Activated CD4-positive, alpha-beta T cell treated with anti-CD3 and anti-CD28 coated beads for 36 hours (primary cell): ENCODE results near the gene DHRS7C. TPM values are rescaled to one million over a fixed set of nuclear protein-coding genes. Genes with fewer than 3 reads are reported as not detected.
"Not testable (repeated sequence)": the region's sequence is repeated elsewhere in the genome, so short reads cannot be mapped to it uniquely, and the experiment has no call there.

Source experiments
- ATAC-seq: fragments of 200-7000 bp; cut with Tn5 transposase; one replicate; pipeline ENCODE4 v1.10.0; 2021; ENCODE audit warnings: mild to moderate bottlenecking, moderate library complexity
- CTCF ChIA-PET: fragments of 350-600 bp; sonication (Branson Sonifier 250); formaldehyde crosslinking; loops from one replicate; lab custom pipeline; 2021; ENCODE audit warnings: antibody characterized with exemption; lab: Charles Lee
- POLR2A ChIA-PET: fragments of 350-600 bp; sonication (Branson Sonifier 250); formaldehyde crosslinking; loops from one replicate; lab custom pipeline; 2021; ENCODE audit warnings: antibody characterized with exemption, inconsistent platforms; lab: Charles Lee
- DNase-seq: peaks from one replicate; pipeline ENCODE4 v3.0.0-alpha.2; 2020
- H3K27ac Mint-ChIP-seq: one replicate; pipeline ENCODE4 v1.8.0; 2021; ENCODE audit warnings: mixed read lengths
- H3K27me3 Mint-ChIP-seq: one replicate; pipeline ENCODE4 v1.8.0; 2021; ENCODE audit warnings: mixed read lengths
- H3K36me3 Mint-ChIP-seq: one replicate; pipeline ENCODE4 v1.8.0; 2021; ENCODE audit warnings: low read depth, mixed read lengths
- H3K4me1 Mint-ChIP-seq: one replicate; pipeline ENCODE4 v1.8.0; 2021; ENCODE audit warnings: mixed read lengths
- H3K4me3 Mint-ChIP-seq: one replicate; pipeline ENCODE4 v1.8.0; 2021; ENCODE audit warnings: mild to moderate bottlenecking, moderate library complexity, mixed read lengths
- H3K9me3 Mint-ChIP-seq: one replicate; pipeline ENCODE4 v1.8.0; 2021; ENCODE audit warnings: low read depth, mixed read lengths
- intact Hi-C, 2 experiments: fragments of 100-400 bp; cut with DNase I in 1 of 2; cut with micrococcal nuclease in 1 of 2; formaldehyde crosslinking; loops; one replicate each; pipeline versions ENCODE4 v1.14.2 to v1.15.1; 2022 to 2024; cut with DNase I, micrococcal nuclease
- total RNA-seq, 2 experiments: library from RNA; stranded (reverse); gene quantifications; one replicate each; pipeline ENCODE4 v1.2.3, GENCODE V29; 2021

DHRS7C gene
- total RNA-seq, 2 experiments from 2014 or later, result not detected

DNA sequence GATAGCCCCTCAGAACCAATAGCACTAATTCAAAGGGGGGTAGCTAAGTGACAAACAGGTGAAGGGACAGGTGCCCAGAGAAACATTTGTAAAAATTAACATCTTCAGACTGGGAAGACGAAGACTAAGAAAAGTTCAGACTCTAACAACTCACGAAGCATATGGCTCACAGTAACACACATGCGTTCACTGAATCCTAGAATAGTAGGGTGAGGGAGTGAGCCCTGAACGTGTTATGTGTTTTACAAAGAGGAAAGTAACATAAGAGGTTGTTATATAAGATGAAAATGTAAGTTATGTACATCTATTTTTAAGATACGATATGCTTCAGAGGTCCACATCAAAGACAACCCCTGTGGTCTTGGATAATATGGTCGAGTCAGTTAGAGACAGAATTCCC lies 15.3 kb upstream of the DHRS7C start:
- no peaks in the 10 kb centered on the region for H3K9me3 Mint-ChIP-seq
- DNase-seq, result no peak
- no peak for ATAC-seq
- POLR2A ChIA-PET, result no interaction called here
- CTCF ChIA-PET, result no interaction called here
- no peaks in the 10 kb centered on the region for H3K36me3 Mint-ChIP-seq
- no peaks in the 10 kb centered on the region for H3K4me1 Mint-ChIP-seq
- no peak overlapping the region for H3K27ac Mint-ChIP-seq
- intact Hi-C loops, result no loop called here
- peaks cover 8% of the 10 kb centered on the region for H3K27me3 Mint-ChIP-seq
- no peak overlapping the region for H3K4me3 Mint-ChIP-seq

DNA sequence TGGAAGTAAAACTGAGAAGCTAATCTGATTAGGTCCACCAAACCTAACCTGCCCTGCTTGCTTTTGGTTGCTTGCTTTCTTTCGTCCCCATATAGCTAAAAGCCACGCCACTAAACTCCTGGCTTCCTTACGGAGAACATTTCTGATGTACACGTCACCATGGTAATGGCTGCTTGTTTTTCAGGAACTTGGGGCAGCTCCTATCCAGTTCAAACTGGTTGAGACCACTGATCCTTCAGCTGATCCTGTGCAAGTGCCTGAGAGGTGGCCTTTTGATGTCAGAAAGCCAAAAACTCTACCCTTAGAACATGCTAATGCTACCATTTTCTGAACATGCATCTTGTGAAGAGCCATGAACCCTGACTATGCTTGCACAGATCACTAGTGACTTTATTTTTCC lies 14.4 kb upstream of the DHRS7C start:
- no peak overlapping the region for H3K27ac Mint-ChIP-seq
- intact Hi-C loops, result no loop called here
- ATAC-seq, result no peak
- H3K9me3 Mint-ChIP-seq, result no peaks in the 10 kb centered on the region
- H3K4me3 Mint-ChIP-seq, result no peak overlapping the region
- no peak for DNase-seq
- ChIA-PET CTCF (interaction anchor here (0.7 kb wide), 1 partner anchor 13 kb away, joined by 3 read pairs; no protein-coding TSS in a partner anchor), POLR2A (no interaction called here)
- peaks cover 8% of the 10 kb centered on the region for H3K27me3 Mint-ChIP-seq
- no peaks in the 10 kb centered on the region for H3K4me1 Mint-ChIP-seq
- no peaks in the 10 kb centered on the region for H3K36me3 Mint-ChIP-seq

DNA sequence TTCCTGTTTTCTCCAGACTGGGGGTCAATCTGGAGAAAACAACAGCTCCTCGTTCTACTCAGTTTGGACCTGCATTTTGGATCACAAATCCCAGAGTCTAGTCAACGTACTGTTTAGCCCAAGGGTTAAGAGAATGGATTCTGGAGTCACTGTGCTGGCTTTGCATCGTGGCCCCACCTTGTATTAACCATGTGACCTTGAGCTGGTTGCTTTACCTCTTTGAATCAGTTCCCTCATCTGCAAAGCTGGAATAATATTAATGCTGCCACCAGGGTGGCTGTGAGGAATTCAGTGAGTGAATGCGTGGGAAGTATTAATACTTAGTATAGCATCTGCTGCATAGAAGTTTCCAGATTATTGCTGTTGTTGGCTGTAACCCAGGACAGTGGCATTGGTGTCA lies 11.3 kb upstream of the DHRS7C start:
- H3K9me3 Mint-ChIP-seq, result no peaks in the 10 kb centered on the region

DNA sequence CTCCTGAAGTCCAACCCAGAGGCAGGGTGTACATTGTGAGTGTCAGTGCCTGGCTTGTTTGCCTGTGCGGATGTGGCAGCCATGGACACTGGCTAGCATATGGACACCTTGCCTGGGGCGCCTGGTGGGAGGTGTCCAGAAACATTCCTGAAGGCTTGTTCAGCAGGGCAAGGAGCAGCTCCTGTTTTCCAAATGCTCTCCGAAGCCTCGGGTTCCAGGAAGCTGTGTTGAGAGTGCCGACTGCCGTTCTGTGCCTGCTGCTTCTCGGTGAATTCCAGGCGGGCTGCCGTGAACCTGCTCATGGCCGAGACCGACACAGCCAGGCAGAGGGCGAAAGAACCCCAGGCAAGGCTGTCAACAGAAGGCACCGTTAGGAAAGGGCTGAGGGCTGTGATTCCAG lies 10.9 kb upstream of the DHRS7C start:
- intact Hi-C loops, result no loop called here
- no peaks in the 10 kb centered on the region for H3K9me3 Mint-ChIP-seq

More for the DNA sequence above, 11.3 kb upstream of the DHRS7C start:
- ATAC-seq (no peak), DNase-seq (no peak)
- no peak overlapping the region for H3K4me3 Mint-ChIP-seq
- no peaks in the 10 kb centered on the region for H3K36me3 Mint-ChIP-seq
- no peaks in the 10 kb centered on the region for H3K4me1 Mint-ChIP-seq
- ChIA-PET POLR2A (no interaction called here), CTCF (no interaction called here)
- peaks cover 9% of the 10 kb centered on the region for H3K27me3 Mint-ChIP-seq
- intact Hi-C loops, result no loop called here
- H3K27ac Mint-ChIP-seq, result no peak overlapping the region

DNA sequence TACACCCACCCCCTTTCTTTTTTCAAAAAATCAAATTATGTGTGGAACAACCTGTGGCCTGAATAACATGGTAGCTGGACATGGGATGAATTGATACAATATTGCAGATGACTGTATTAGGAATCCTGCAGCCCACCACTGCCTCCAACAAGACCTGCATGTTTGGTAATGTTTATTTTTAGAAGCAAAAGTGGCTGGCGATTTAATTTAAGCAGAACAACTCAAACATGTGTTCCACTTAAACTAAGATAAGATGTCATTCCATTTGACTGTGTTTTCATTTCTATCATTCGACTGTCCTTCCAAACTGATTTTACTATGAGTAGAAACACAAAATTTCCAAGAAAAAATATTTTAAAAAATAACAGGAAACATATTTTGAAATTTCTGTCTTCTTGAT lies 10.1 kb upstream of the DHRS7C start:
- H3K27ac Mint-ChIP-seq, result no peak overlapping the region
- no peak for ATAC-seq
- peaks cover 10% of the 10 kb centered on the region for H3K27me3 Mint-ChIP-seq
- H3K4me1 Mint-ChIP-seq, result no peaks in the 10 kb centered on the region
- no peak for DNase-seq
- ChIA-PET CTCF (no interaction called here), POLR2A (no interaction called here)
- intact Hi-C loops, result no loop called here
- H3K36me3 Mint-ChIP-seq, result no peaks in the 10 kb centered on the region
- H3K4me3 Mint-ChIP-seq, result no peak overlapping the region
- H3K9me3 Mint-ChIP-seq, result no peaks in the 10 kb centered on the region

More for the DNA sequence above, 10.9 kb upstream of the DHRS7C start:
- ATAC-seq (no peak), DNase-seq (no peak)
- peaks cover 9% of the 10 kb centered on the region for H3K27me3 Mint-ChIP-seq
- no peak overlapping the region for H3K4me3 Mint-ChIP-seq
- no peaks in the 10 kb centered on the region for H3K36me3 Mint-ChIP-seq
- POLR2A ChIA-PET, result no interaction called here
- H3K27ac Mint-ChIP-seq, result no peak overlapping the region
- CTCF ChIA-PET, result no interaction called here
- H3K4me1 Mint-ChIP-seq, result no peaks in the 10 kb centered on the region

DNA sequence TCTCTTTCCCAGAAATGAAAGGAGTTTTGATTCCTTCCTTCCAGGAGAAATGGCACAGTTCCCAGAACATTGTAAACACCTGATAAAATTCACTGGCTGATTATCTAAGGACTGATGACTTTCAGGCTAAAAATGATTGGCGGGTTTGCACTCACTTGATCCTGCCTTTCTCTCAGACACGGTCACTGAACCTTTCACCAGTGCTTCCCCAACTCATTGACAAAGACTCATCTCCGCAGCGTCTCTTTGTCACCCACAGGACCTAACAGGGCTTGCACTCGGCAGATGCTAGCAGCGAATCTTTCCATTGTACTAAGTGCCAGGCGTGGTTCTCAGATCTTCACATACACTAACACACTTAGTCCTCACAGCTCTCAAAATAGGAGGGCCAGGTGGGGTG lies 7.3 kb upstream of the DHRS7C start:
- ATAC-seq, result no peak
- Mint-ChIP-seq H3K27ac (no peak overlapping the region), H3K36me3 (no peaks in the 10 kb centered on the region), H3K4me3 (no peak overlapping the region), H3K27me3 (peaks cover 14% of the 10 kb centered on the region), H3K9me3 (no peaks in the 10 kb centered on the region), H3K4me1 (no peaks in the 10 kb centered on the region)
- intact Hi-C loops, result loop anchor here in 1 of 2 experiments (10.0 kb wide), 1 partner anchor 84 kb away; no protein-coding TSS in a partner anchor
- ChIA-PET CTCF (no interaction called here), POLR2A (no interaction called here)
- no peak for DNase-seq

DNA sequence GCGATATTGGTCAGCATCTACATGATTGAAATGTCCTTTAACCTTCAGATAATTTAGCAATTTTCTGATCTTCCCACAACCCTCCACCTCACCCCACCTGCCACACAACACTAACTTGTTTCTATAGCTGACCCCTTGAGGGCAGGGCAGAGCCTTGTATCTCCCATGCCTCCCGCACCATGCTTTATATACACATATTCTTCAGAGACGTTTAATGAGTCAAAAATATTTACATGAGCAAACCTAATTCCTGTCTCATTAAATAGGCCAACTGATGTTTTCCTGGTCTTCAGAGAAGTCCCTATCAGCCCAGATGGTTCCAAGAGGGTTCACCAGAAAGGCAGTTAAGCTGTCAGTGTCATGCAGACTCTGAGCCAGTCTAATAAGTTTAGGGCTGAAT lies 6.6 kb upstream of the DHRS7C start:
- CTCF ChIA-PET, result no interaction called here
- H3K36me3 Mint-ChIP-seq, result no peaks in the 10 kb centered on the region
- intact Hi-C loops, result loop anchor here in 1 of 2 experiments (10.0 kb wide), 1 partner anchor 83 kb away; no protein-coding TSS in a partner anchor
- H3K27ac Mint-ChIP-seq, result no peak overlapping the region
- POLR2A ChIA-PET, result no interaction called here
- DNase-seq, result no peak
- H3K4me3 Mint-ChIP-seq, result no peak overlapping the region
- H3K9me3 Mint-ChIP-seq, result no peaks in the 10 kb centered on the region
- no peak for ATAC-seq
- peaks cover 14% of the 10 kb centered on the region for H3K27me3 Mint-ChIP-seq
- no peaks in the 10 kb centered on the region for H3K4me1 Mint-ChIP-seq

DNA sequence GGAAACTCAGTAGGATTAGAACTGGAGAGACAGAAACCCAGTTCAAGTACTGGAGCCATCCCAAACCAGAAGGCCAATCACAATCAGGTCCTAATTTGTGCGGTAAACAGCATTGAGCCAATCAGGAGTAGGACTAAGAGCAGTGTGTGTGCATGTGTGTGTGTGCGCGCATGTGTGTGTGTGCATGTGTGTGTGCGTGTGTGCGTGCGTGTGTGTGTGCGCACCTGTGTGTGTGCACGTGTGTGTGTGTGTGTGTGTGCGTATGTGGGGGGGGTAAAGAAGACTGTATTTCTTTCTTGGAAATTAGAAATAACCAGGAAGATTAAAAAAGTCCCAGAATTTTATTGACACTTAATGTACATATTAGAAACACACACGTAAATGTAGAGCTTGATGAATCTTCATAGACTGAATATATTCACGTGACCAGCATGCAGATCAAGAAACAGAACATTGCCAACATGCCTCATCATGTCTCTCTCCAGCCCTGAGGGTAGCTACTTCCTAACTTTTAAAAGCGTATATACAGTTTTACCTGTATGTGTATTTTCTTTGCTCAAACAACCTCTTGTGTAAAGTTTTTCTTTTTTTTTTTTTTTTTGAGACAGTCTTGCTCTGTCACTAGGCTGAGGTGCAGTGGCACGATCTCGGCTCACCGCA lies 919 bp upstream of the DHRS7C start:
- CTCF ChIA-PET, result interaction anchor here (0.9 kb wide), 1 partner anchor 13 kb away, joined by 3 read pairs; no protein-coding TSS in a partner anchor
- Mint-ChIP-seq H3K4me1 (no peaks in the 10 kb centered on the region), H3K27ac (no peak overlapping the region), H3K4me3 (no peak overlapping the region), H3K27me3 (peaks cover 8% of the 10 kb centered on the region), H3K36me3 (no peaks in the 10 kb centered on the region), H3K9me3 (no peaks in the 10 kb centered on the region)
- DNase-seq (no peak), ATAC-seq (no peak)
- intact Hi-C loops, result loop anchor here in 1 of 2 experiments (10.0 kb wide), 1 partner anchor 78 kb away; no protein-coding TSS in a partner anchor
- POLR2A ChIA-PET, result no interaction called here

DNA sequence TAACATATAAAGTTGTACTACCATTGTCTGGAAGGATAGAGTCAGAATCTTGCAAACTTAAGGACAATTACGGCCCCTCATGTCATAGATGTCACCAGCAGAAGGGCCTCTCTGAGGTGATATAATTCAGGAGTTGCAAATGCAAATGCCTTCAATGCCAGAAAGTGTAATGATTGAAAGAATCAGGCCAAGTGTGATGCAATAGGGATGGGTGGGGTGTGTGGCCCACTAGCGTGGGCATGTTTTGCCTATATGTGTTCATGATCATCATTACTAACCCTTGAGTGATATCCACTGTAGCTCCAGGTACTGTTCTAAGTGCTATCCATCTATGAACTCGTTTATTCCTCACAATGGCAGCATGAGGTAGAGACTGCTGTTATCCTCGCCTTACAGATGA lies 1.1 kb downstream of the DHRS7C start:
- H3K4me1 Mint-ChIP-seq, result no peaks in the 10 kb centered on the region
- CTCF ChIA-PET, result no interaction called here

DNA sequence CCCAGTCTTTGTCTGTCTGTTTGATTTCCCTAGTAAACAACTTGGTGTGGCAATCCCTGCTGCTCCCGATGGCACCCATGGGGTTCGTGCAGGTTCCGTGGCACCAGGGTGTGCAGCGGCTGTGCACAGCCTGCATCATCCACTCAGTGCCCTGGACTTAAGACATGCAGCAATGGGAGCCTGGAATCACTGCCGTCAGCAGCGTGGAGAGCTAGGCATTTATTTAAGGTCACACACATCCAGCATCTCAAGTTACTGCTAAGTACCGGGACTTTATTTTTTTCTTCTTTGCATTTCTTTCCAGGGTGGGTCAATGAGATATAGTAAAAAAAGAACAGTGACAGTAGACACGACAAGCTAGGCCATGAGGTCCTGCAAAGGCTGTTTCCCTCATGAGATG lies 2.8 kb downstream of the DHRS7C start:
- Mint-ChIP-seq H3K27ac (no peak overlapping the region), H3K9me3 (no peaks in the 10 kb centered on the region), H3K27me3 (no peaks in the 10 kb centered on the region), H3K36me3 (no peaks in the 10 kb centered on the region), H3K4me1 (no peaks in the 10 kb centered on the region), H3K4me3 (no peak overlapping the region)
- ATAC-seq (no peak), DNase-seq (no peak)
- ChIA-PET CTCF (no interaction called here), POLR2A (no interaction called here)
- intact Hi-C loops, result no loop called here

More for the DNA sequence above, 1.1 kb downstream of the DHRS7C start:
- POLR2A ChIA-PET, result no interaction called here
- H3K27me3 Mint-ChIP-seq, result no peaks in the 10 kb centered on the region
- no peaks in the 10 kb centered on the region for H3K36me3 Mint-ChIP-seq
- no peaks in the 10 kb centered on the region for H3K9me3 Mint-ChIP-seq
- no peak overlapping the region for H3K27ac Mint-ChIP-seq
- no peak for ATAC-seq
- no peak overlapping the region for H3K4me3 Mint-ChIP-seq
- intact Hi-C loops, result loop anchor here in 1 of 2 experiments (10.0 kb wide), 1 partner anchor 76 kb away; no protein-coding TSS in a partner anchor
- no peak for DNase-seq

DNA sequence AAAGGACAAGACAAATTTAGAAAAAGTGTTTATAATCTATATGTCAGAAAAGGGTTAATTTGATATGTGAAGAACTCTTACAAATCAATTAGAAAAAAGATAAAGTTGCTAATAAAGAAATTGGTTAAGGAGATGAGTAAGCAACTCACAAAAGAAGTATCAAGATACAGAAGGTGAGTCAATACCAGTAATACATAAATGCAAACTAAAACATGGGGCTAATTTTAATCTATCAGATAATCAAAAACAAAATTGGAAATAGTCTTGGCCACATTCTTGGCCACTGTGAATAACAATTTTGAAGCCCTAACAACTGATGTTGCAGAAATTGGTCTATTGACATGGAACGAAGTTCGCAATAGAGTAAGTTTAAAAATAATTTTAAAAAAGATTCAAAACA lies 6.8 kb downstream of the DHRS7C start:
- no peaks in the 10 kb centered on the region for H3K4me1 Mint-ChIP-seq
- ChIA-PET POLR2A (no interaction called here), CTCF (no interaction called here)
- no peak overlapping the region for H3K27ac Mint-ChIP-seq
- intact Hi-C loops, result no loop called here
- peaks cover 6% of the 10 kb centered on the region for H3K27me3 Mint-ChIP-seq
- H3K36me3 Mint-ChIP-seq, result no peaks in the 10 kb centered on the region
- no peak for DNase-seq
- H3K4me3 Mint-ChIP-seq, result no peak overlapping the region
- ATAC-seq, result no peak
- H3K9me3 Mint-ChIP-seq, result no peaks in the 10 kb centered on the region

DNA sequence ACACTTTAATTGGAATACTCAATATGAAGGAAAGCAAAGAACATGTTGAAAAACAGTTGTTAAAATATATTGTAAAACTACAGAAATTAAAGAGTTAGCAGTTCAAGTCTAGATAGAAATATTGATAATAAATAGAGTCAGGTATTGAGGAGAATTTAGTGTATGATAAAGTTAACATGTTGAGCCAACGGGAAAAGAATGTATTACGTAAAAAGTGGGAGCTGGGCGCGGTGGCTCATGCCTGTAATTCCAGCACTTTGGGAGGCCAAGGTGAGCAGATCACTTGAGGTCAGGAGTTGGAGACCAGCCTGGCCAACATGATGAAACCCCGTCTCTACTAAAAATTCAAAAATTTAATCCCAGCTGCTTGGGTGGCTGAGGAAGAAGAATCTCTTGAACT lies 7.9 kb downstream of the DHRS7C start:
- intact Hi-C loops, DNase-seq: not testable (repeated sequence)

More for the DNA sequence above, 7.9 kb downstream of the DHRS7C start:
- H3K4me3 Mint-ChIP-seq, POLR2A ChIA-PET, CTCF ChIA-PET, H3K4me1 Mint-ChIP-seq, H3K36me3 Mint-ChIP-seq, H3K27me3 Mint-ChIP-seq, ATAC-seq, H3K27ac Mint-ChIP-seq, H3K9me3 Mint-ChIP-seq: not testable (repeated sequence)
